ENCODE data around the gene LRBA. TPM values are rescaled to one million over a fixed set of nuclear protein-coding genes. Genes with fewer than 3 reads are reported as not detected.

Gene LRBA
- total and polyA plus RNA-seq, 2 of the 4 experiments (the other 2 are of a cell fraction), result 10.2 to 51.6 TPM

DNA sequence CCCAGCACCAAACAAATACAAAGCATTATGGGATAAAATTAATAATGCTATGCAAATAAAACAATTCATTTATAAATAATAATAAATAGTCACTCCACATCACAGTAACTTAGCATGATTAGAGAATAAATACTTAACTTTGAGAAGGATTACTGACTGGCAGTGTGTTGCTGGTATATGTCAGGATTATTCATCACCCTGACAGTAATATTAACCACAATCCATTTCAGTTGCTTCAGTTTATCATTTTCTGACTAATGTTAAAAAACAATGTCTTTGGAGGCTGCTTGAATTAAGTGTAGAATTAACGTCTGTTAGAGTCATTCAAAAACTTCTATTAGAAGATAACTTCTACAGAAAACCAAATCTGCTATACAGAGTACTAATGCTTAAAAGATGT is 557.3 kb downstream of the LRBA start:
- no peak overlapping the region for H3K4me2 ChIP-seq (ENCODE audit: low read depth, low read length)
- no peak overlapping the region for H4K8ac ChIP-seq (ENCODE audit: low read depth in 2 of 2, low read length in 2 of 2)
- H3K23ac ChIP-seq (ENCODE audit: low read depth, low read length), result no peak overlapping the region
- no peak overlapping the region for H4K5ac ChIP-seq (ENCODE audit: low read depth, low read length)
- H2BK120ac ChIP-seq (ENCODE audit: low read depth, low read length), result no peak overlapping the region
- H3K36me3 ChIP-seq (ENCODE audit: control insufficient read depth, insufficient read depth, low read length), result no peaks in the 10 kb centered on the region
- H3K14ac ChIP-seq (replicated peaks; ENCODE audit: low read depth, low read length), result no peak overlapping the region
- intact Hi-C loops (cut with micrococcal nuclease), result no loop called here
- dilution Hi-C loops (cut with HindIII; ENCODE audit: low sequenced_read_pairs, unreplicated experiment), result no loop called here
- no TSS peak for BruUV-seq (replicated peaks)
- H4K91ac ChIP-seq (ENCODE audit: insufficient read depth, low read depth, low read length), result no peak overlapping the region
- H3K4me1 ChIP-seq (ENCODE audit: control insufficient read depth, insufficient read depth, low read length), result no peaks in the 10 kb centered on the region
- no peaks in the 10 kb centered on the region for H3K9me3 ChIP-seq (ENCODE audit: control insufficient read depth, insufficient read depth, low read length)
- WGBS, 2 experiments (ENCODE audit: extremely low coverage in 2 of 2, insufficient read length in 1 of 2), result no CpG with 5 or more reads among the region's 1 CpG
- H2AK5ac ChIP-seq (ENCODE audit: low read depth, low read length), result no peak overlapping the region
- H2BK5ac ChIP-seq (ENCODE audit: low read depth, low read length, poor library complexity, severe bottlenecking), result no peak overlapping the region
- DNase-seq, result no peak
- ChIA-PET POLR2A (ENCODE audit: unreplicated experiment) (no interaction called here), CTCF (no interaction called here)
- no peaks in the 10 kb centered on the region for H3K27me3 ChIP-seq (ENCODE audit: control insufficient read depth, insufficient read depth, low read length)
- no peak for ATAC-seq (ENCODE audit: low read depth)
- H3K79me1 ChIP-seq (ENCODE audit: low read depth in 1 of 2, low read length in 2 of 2), result no peaks in the 10 kb centered on the region
- no peak overlapping the region for H3K27ac ChIP-seq (ENCODE audit: insufficient read depth, low read length)
- no peak overlapping the region for H3K56ac ChIP-seq (ENCODE audit: extremely low read depth, insufficient read depth, low read length)
- no peak overlapping the region for H3K9ac ChIP-seq (ENCODE audit: low read depth, low read length)
- no peaks in the 10 kb centered on the region for H4K20me1 ChIP-seq (ENCODE audit: insufficient read depth, low read length)
- H2AK9ac ChIP-seq (replicated peaks; ENCODE audit: low read depth, low read length, poor library complexity), result no peak overlapping the region
- no peak overlapping the region for H3K18ac ChIP-seq (ENCODE audit: low read depth, low read length)
- H3K4me3 ChIP-seq (ENCODE audit: insufficient read depth, low read depth, low read length), result no peak overlapping the region
- no peaks in the 10 kb centered on the region for H3K9me1 ChIP-seq (ENCODE audit: insufficient read depth, low read length)
- TF ChIP-seq RFX5 (IDR thresholded peaks at IDR 0.05; ENCODE audit: low read depth, low read length), result no peak
- TF ChIP-seq, protein P1, sequence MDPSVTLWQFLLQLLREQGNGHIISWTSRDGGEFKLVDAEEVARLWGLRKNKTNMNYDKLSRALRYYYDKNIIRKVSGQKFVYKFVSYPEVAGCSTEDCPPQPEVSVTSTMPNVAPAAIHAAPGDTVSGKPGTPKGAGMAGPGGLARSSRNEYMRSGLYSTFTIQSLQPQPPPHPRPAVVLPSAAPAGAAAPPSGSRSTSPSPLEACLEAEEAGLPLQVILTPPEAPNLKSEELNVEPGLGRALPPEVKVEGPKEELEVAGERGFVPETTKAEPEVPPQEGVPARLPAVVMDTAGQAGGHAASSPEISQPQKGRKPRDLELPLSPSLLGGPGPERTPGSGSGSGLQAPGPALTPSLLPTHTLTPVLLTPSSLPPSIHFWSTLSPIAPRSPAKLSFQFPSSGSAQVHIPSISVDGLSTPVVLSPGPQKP (IDR thresholded peaks at IDR 0.05; ENCODE audit: borderline replicate concordance, low read depth, low read length), result no peak
- no peak for TF ChIP-seq POLR2A (IDR thresholded peaks at IDR 0.05; ENCODE audit: low read depth, low read length)
- TF ChIP-seq CEBPB (IDR thresholded peaks at IDR 0.05; ENCODE audit: low read depth, low read length), result no peak
- TF ChIP-seq RCOR1 (IDR thresholded peaks at IDR 0.05; ENCODE audit: insufficient replicate concordance, low read length), result no peak
- TF ChIP-seq RAD21 (IDR thresholded peaks at IDR 0.05; ENCODE audit: low read length), result no peak
- TF ChIP-seq MAZ (IDR thresholded peaks at IDR 0.05; ENCODE audit: borderline replicate concordance, low read depth, low read length), result no peak
- TF ChIP-seq NFE2L2 (IDR thresholded peaks at IDR 0.05; ENCODE audit: low read depth, low read length), result no peak
- in situ Hi-C loops (cut with MboI; ENCODE audit: low sequenced_read_pairs), result no loop called here
- H2BK20ac ChIP-seq (ENCODE audit: low read depth, low read length), result no peak overlapping the region
- no peak overlapping the region for H2AFZ ChIP-seq (replicated peaks; ENCODE audit: low read length, poor library complexity)
- no peak overlapping the region for H2BK15ac ChIP-seq (ENCODE audit: low read depth, low read length)
- no peak overlapping the region for H3K4ac ChIP-seq (ENCODE audit: low read depth, low read length)
